Kasumi-1 (cell line): ENCODE data around the gene ATP2A1.
"Not testable (repeated sequence)": the region's sequence is repeated elsewhere in the genome, so short reads cannot be mapped to it uniquely, and the experiment has no call there.

ENCODE experiments used
- DNase-seq, 2 experiments: peaks; one replicate each; lab custom pipeline; 2025; lab: John Stamatoyannopoulos, UW

Gene ATP2A1

GRCh38 chr16:28935924-28936783, 57.9 kb downstream of the ATP2A1 start:
- DNase-seq: peak; percentile 60 to 85

- DNase-seq: no peak
These were observed 58.5 kb downstream of the ATP2A1 start for GRCh38 chr16:28936784-28937155.

GRCh38 chr16:28937222-28937876, 59.1 kb downstream of the ATP2A1 start:
- DNase-seq: no peak

GRCh38 chr16:28938721-28939120, 60.4 kb downstream of the ATP2A1 start:
- no peak for DNase-seq

GRCh38 chr16:28939825-28940224, 61.5 kb downstream of the ATP2A1 start:
- not testable (repeated sequence) for DNase-seq

- no peak for DNase-seq
These were observed 65.0 kb downstream of the ATP2A1 start for GRCh38 chr16:28943281-28943680.

- no peak for DNase-seq
These were observed 68.4 kb downstream of the ATP2A1 start for GRCh38 chr16:28946681-28947080.

- peak; percentile 94 to 95 for DNase-seq
These were observed 72.5 kb downstream of the ATP2A1 start, which contains the start of gene NFATC2IP for GRCh38 chr16:28950648-28951409. Gene NFATC2IP (plus strand): TSS chr16:28950937. CDS start chr16:28951012, 75 bp downstream.

GRCh38 chr16:28951410-28951943, 73.2 kb downstream of the ATP2A1 start:
- peak in 1 of 2 experiments; percentile 4 for DNase-seq
